ENCODE measurements around the gene TOGARAM1. TPM values are rescaled to one million over a fixed set of nuclear protein-coding genes. Genes with fewer than 3 reads are reported as not detected.

The TOGARAM1 gene
- total RNA-seq, 1 experiment from 2014 or later = 12.9 TPM

GRCh38 chr14:44979273-44979672, 17.3 kb downstream of the TOGARAM1 start:
- intact Hi-C loops (cut with micrococcal nuclease; ENCODE audit: unreplicated experiment) = no loop called here
- H2AFZ ChIP-seq = no peak overlapping the region
- no peak overlapping the region for H3K27ac ChIP-seq
- H3K36me3 ChIP-seq (ENCODE audit: low read depth) = 0 out of 2 replicates have a peak, but pooled peaks cover 3% of the 10 kb centered on the region
- no peak for DNase-seq
- no peak overlapping the region for H3K4me2 ChIP-seq
- ChIA-PET POLR2A (ENCODE audit: unreplicated experiment) (no interaction called here), CTCF (no interaction called here)
- H3K79me2 ChIP-seq (ENCODE audit: low read depth) = peaks cover 80% of the 10 kb centered on the region
- no peaks in the 10 kb centered on the region for H3K9me3 ChIP-seq (ENCODE audit: insufficient read depth, low read depth)
- H3K4me1 ChIP-seq (replicated peaks; ENCODE audit: insufficient read depth) = no peaks in the 10 kb centered on the region
- H3K9me2 ChIP-seq (ENCODE audit: insufficient read depth) = no peaks in the 10 kb centered on the region
- no TSS peak for BruUV-seq (replicated peaks)
- peaks cover 6% of the 10 kb centered on the region; the same call in 1 of the 2 replicates for H4K20me1 ChIP-seq (ENCODE audit: insufficient read depth)
- TF ChIP-seq, protein P1, sequence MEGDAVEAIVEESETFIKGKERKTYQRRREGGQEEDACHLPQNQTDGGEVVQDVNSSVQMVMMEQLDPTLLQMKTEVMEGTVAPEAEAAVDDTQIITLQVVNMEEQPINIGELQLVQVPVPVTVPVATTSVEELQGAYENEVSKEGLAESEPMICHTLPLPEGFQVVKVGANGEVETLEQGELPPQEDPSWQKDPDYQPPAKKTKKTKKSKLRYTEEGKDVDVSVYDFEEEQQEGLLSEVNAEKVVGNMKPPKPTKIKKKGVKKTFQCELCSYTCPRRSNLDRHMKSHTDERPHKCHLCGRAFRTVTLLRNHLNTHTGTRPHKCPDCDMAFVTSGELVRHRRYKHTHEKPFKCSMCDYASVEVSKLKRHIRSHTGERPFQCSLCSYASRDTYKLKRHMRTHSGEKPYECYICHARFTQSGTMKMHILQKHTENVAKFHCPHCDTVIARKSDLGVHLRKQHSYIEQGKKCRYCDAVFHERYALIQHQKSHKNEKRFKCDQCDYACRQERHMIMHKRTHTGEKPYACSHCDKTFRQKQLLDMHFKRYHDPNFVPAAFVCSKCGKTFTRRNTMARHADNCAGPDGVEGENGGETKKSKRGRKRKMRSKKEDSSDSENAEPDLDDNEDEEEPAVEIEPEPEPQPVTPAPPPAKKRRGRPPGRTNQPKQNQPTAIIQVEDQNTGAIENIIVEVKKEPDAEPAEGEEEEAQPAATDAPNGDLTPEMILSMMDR (conservative IDR thresholded peaks at IDR 0.05) = no peak
- TF ChIP-seq EZH2 (IDR thresholded peaks at IDR 0.05; ENCODE audit: low read depth) = no peak
- H3K27me3 ChIP-seq (ENCODE audit: insufficient read depth, low read depth) = no peaks in the 10 kb centered on the region
- no peaks in the 10 kb centered on the region for H3F3A ChIP-seq (ENCODE audit: insufficient read depth, low read depth)
- no peak overlapping the region for H3K4me3 ChIP-seq

GRCh38 chr14:44979740-44980356, 17.9 kb downstream of the TOGARAM1 start:
- Histone ChIP-seq H3F3A (ENCODE audit: insufficient read depth, low read depth) (no peaks in the 10 kb centered on the region), H4K20me1 (ENCODE audit: insufficient read depth) (peaks cover 6% of the 10 kb centered on the region; the same call in 1 of the 2 replicates), H3K36me3 (ENCODE audit: low read depth) (0 out of 2 replicates have a peak, but pooled peaks cover 3% of the 10 kb centered on the region), H3K27ac (no peak overlapping the region), H3K27me3 (ENCODE audit: insufficient read depth, low read depth) (no peaks in the 10 kb centered on the region), H3K4me2 (no peak overlapping the region), H3K4me3 (no peak overlapping the region), H3K4me1 (replicated peaks; ENCODE audit: insufficient read depth) (no peaks in the 10 kb centered on the region), H3K9me2 (ENCODE audit: insufficient read depth) (no peaks in the 10 kb centered on the region), H3K9me3 (ENCODE audit: insufficient read depth, low read depth) (no peaks in the 10 kb centered on the region), H2AFZ (no peak overlapping the region), H3K79me2 (ENCODE audit: low read depth) (peaks cover 75% of the 10 kb centered on the region)
- TF ChIP-seq, protein P1 (conservative IDR thresholded peaks at IDR 0.05) = no peak
- no peak for TF ChIP-seq EZH2 (IDR thresholded peaks at IDR 0.05; ENCODE audit: low read depth)
- no TSS peak for BruUV-seq (replicated peaks)
- intact Hi-C loops (cut with micrococcal nuclease; ENCODE audit: unreplicated experiment) = no loop called here
- ChIA-PET CTCF (no interaction called here), POLR2A (ENCODE audit: unreplicated experiment) (no interaction called here)
- no peak for DNase-seq

DNA sequence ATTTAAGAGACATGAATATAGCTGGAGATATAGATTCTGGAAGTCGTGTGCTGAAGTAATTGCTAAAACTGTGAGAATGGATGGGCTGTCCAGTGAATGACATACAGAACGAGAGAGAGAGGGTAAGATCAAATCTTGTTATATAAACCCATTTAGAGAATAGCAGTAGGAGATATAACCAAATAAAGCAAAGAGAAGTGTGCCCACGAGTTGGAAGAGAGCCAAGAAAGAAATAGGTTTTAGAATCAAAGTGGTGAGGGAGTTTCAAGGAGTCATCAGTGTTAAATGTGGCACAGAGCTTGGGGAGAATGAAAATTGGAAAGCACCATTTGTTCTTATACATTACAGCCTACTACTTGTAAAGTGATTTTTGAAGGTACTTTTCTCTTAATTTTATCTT, 19.2 kb downstream of the TOGARAM1 start:
- 0 out of 2 replicates have a peak, but pooled peaks cover 3% of the 10 kb centered on the region for H3K36me3 ChIP-seq (ENCODE audit: low read depth)
- BruUV-seq (replicated peaks) = no TSS peak
- TF ChIP-seq, protein P1 (conservative IDR thresholded peaks at IDR 0.05) = no peak
- TF ChIP-seq EZH2 (IDR thresholded peaks at IDR 0.05; ENCODE audit: low read depth) = no peak
- intact Hi-C loops (cut with micrococcal nuclease; ENCODE audit: unreplicated experiment) = no loop called here
- H3K9me2 ChIP-seq (ENCODE audit: insufficient read depth) = no peaks in the 10 kb centered on the region
- H3K4me2 ChIP-seq = no peak overlapping the region
- DNase-seq = no peak
- H2AFZ ChIP-seq = no peak overlapping the region
- CTCF ChIA-PET = no interaction called here
- POLR2A ChIA-PET (ENCODE audit: unreplicated experiment) = interaction anchor here (0.6 to 0.7 kb wide), 3 partner anchors 22 to 273 kb away, joined by 3 to 5 read pairs (median 3); no protein-coding TSS in a partner anchor
- peaks cover 65% of the 10 kb centered on the region for H3K79me2 ChIP-seq (ENCODE audit: low read depth)
- H3K27ac ChIP-seq = no peak overlapping the region
- no peaks in the 10 kb centered on the region for H3F3A ChIP-seq (ENCODE audit: insufficient read depth, low read depth)
- H3K9me3 ChIP-seq (ENCODE audit: insufficient read depth, low read depth) = no peaks in the 10 kb centered on the region
- H3K4me3 ChIP-seq = no peak overlapping the region
- H3K4me1 ChIP-seq (replicated peaks; ENCODE audit: insufficient read depth) = no peaks in the 10 kb centered on the region
- H3K27me3 ChIP-seq (ENCODE audit: insufficient read depth, low read depth) = no peaks in the 10 kb centered on the region
- peaks cover 10% of the 10 kb centered on the region; the same call in 1 of the 2 replicates for H4K20me1 ChIP-seq (ENCODE audit: insufficient read depth)

Measured in PC-9 (cell line).